DMS79 (cell line): Measurements from ENCODE around the gene PRR3.
A peak's percentile ranks its signal among the peaks of the same experiment; 100 is the strongest.
"Not testable (repeated sequence)": the region's sequence is repeated elsewhere in the genome, so short reads cannot be mapped to it uniquely, and the experiment has no call there.

ENCODE experiments used
- DNase-seq: peaks from one replicate; lab custom pipeline; 2025; lab: John Stamatoyannopoulos, UW

Gene PRR3, protein sequence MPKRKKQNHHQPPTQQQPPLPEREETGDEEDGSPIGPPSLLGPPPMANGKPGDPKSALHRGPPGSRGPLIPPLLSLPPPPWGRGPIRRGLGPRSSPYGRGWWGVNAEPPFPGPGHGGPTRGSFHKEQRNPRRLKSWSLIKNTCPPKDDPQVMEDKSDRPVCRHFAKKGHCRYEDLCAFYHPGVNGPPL

DNA sequence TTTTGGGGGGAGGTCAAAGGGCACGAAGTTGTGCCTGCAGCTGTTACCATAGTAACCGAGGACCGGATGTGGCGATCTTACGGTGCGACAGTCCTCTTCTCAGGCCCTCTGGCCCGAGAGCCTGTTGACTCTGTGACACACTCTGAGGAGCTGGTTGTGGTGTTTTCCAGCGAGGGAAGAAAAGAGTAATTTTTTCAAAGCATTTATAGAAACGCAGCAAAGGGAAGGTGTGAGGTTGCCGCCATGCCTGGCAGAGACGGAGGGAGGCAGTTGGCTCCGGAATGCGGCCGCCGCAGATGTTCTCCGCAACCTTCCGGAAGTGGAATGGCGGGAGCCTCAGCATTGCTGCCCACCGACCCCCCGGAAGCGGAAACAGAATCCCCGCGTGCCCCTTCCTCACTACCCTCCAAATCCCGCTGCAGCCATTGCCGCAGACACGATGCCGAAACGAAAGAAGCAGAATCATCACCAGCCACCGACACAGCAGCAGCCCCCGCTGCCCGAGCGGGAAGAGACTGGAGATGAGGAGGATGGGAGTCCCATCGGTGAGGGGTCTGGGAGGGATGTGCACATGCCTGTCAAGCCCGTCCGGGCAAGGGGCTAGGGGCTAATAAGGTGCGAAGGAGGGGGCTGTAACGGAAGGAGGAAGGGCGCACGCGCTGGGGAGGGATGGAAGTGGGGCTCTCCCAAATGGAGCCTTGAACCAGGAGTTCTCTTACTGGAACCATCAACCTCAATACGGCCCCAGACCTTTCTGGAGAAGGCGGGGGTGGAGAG lies at the start of gene PRR3:
TSS of gene PRR3 (plus strand) at position 390 of the 777 bp plus-strand sequence. CDS start at position 440, 50 bp downstream.
- DNase-seq, result peak; percentile 83

DNA sequence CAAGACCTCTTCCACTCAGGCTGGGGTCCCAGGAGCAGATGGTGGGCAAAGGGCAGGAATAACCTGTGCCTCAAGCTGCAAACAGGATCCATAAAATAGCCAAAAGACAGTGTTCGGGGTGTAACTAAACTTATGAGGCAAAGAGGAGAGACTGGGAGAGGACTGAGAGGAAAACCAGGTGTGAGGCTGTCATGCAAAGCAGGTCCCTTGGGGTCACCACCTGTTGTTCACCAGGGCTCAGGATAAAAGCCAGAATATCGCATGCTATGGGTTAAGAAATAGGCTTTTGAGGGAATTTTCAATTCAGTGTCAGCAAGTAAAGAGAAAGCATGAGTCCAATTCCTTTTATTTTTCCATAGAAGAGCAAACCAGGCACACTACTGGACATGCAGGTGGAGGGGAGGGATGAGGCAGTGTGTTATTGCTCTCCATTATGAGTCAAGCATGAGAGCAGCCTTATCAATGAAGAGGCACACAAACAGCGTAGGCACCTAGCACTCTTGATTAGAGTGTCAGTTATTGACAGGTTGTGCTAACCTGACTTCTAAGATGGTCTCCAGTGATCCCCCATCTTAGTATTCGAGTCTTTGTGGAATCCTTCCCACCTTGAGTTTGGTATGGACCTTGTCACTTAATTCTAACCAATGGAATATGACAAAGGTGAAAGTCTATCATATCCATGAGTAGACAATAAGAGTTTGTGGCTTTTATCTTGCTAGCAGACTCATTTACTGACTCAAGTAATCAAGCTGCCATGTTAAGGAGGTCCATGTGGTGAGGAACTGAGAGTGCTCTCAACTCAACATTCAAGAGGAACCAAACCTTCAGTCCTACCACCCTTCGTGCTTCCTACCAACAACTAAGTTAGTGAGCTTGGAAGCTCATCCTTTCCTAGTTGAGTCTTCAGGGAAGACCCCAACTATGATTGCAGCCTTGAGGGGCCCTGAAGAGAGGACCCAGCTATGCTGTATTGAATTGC lies 49.0 kb upstream of the PRR3 start:
- no peak for DNase-seq

DNA sequence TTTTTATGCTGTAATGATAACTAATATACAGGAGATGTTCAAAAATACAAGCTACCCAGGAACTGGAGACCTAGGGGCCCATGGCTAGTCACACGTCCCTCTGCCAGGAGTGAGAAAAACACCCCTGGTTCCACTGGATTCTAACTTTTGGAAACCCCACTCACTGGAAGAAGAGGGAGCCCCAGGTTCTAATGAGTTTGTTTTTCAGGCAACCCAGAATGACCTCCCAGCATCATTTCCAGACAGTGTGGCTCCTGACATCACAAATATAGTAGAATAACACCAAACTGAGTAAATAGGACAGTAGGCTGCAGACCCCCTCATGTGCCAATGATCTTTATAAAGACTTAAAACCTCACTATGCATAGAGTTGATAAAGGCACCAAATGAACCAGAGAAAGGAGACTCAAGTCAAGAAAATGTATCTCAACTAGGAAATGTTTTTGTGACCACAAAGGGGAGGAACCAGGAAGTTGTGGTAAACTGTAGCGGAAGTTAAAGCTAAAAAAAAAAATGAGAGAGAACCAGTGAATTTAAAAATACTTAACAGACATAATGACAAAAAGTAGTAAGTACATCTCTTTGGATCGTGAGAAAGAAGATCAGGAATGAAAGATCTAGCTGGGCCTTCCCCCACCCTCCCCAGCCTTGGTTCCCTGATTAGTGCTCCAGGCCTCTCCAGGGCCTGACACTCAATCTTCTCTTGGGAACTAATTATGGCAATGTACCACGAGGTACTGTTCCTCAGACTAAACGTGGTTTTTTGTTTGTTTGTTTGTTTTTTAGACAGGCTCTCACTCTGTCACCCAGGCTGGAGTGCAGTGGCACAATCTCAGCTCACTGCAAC lies 48.0 kb upstream of the PRR3 start:
- no peak for DNase-seq

DNA sequence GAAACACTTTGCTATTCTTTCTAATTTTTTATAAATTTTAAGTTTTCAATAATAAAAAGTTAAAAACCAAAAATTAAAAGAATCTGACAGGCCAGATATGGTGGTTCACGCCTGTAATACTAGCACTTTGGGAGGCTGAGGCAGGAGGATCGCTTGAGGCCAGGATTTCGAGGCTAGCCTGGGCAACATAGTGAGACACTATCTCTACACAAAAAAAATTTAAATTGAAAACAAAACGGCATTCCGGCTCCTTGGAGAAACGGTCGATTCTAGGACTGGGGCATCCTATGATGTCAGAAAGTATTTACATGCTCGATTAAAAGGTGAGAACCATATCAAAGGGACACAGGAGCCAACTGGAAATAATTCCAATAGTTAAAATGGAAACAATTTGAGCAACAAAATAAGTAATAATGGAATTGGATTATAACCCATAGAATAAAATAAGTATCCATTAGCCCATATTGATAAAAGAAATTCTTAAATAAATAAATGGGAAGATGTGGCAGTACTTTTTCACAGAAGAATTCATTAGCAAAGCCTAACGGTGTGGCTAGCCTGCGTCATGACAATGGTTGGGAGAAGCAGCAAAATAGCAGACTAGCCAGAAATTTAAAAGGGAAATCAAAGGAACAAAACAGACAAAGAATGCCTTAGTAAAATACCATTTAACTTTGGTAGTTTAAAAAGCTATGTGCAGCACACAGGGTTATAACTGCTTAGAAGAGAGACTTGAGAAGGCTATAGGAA lies 46.5 kb upstream of the PRR3 start:
- DNase-seq, result no peak

DNA sequence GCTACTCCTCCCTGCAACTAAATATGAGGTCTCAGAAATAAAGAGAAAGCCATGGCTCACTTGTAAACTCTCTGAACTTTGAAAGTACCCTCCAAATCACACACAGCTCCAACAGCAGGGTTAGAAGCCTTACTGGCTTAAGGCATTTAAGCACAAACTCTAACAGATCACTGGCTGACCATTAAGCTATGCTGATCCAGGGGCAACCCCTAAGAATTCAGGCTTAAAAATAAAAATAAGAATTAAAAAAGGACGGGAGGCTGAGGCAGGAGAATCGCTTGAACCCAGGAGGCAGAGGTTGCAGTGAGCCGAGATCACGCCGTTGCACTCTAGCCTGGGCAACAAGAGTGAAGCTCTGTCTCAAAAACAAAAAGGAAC lies 45.9 kb upstream of the PRR3 start:
- no peak for DNase-seq

DNA sequence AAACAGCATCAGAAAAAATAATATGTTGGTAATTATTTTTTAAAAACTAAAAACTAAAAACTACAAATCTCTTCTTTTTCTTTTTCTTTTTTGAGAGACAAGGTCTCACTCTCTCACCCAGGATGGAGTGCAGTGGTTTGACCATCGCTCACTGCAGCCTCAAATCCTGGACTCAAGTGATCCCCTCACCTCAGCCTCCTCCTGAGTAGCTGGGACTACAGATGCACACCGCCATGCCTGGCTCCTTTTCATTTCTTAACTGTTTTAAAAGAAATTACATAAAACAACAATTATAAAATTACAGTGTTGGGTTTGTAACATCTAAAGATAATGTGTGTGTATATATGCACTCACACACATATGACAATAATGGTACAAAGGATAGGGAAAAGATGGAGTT lies 43.6 kb upstream of the PRR3 start:
- no peak for DNase-seq

DNA sequence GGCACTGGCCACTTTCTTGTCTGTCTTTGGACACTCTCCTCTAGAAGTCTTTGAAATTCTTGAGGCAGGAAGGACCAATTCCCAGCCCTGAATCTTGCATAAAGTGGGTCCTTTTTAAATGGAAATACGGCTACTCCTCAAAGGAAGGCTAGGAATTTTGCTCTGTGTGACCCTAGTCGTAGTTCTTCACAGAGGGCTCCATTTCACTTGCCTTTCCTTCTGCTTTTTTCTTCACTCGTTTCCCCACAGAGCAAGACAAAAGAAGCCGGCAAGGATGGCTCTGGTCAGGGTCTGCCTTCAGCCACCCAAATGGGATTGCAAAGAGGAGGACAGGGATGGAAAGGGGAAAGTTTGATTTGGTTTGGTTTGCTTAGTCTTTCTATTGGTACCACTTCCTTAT lies 42.0 kb upstream of the PRR3 start:
- DNase-seq, result no peak

DNA sequence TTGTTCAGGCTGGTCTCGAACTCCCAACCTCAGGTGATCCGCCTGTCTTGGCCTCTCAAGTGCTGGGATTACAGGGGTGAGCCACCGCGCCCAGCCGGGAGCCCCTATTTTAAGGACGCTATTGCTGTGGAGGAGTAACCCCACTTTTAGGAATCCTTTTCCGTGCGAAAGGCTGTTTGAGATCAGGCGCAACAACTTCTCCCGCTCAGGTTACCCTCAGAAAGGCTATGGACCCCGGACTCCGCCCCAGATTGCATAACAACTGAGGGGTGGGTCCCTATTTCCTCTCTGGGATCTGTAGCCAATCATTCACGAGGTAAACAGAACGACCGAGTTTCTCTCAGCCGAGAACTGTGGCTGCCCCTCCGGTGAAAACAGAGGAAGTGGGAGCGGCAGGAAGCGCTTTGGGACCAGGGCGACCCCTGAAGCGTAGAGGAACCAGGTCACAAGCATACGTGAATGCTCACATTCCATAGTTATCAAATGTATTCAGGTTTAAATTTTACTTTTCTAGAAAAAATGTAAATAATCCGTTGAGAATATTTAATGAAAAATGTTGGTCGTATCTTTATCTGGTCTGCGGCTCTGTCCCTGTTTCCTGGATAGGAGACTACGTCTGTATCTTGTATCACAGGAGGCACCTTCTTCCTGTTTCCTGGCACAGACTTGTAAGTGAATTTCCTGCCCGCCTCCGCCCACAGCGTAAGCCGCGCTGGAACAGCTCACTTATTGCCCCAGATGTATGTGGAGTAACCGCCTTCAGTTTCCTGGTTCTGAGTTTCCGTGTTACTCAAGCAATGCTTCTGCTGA lies 40.9 kb upstream of the PRR3 start:
- peak; percentile 48 for DNase-seq

DNA sequence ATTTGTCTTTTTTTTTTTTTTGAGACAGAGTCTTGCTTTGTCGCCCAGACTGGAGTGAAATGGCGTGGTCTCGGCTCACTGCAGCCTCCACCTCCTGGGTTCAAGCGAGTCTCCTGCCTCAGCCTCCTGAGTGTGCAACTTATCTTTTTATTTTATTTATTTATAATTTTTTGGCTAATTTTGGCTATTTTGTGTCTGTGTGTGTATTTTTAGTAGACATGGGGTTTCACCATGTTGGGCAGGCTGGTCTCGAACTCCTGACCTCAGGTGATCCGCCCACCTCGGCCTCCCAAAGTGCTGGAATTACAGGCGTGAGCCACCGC lies 40.4 kb upstream of the PRR3 start:
- not testable (repeated sequence) for DNase-seq

DNA sequence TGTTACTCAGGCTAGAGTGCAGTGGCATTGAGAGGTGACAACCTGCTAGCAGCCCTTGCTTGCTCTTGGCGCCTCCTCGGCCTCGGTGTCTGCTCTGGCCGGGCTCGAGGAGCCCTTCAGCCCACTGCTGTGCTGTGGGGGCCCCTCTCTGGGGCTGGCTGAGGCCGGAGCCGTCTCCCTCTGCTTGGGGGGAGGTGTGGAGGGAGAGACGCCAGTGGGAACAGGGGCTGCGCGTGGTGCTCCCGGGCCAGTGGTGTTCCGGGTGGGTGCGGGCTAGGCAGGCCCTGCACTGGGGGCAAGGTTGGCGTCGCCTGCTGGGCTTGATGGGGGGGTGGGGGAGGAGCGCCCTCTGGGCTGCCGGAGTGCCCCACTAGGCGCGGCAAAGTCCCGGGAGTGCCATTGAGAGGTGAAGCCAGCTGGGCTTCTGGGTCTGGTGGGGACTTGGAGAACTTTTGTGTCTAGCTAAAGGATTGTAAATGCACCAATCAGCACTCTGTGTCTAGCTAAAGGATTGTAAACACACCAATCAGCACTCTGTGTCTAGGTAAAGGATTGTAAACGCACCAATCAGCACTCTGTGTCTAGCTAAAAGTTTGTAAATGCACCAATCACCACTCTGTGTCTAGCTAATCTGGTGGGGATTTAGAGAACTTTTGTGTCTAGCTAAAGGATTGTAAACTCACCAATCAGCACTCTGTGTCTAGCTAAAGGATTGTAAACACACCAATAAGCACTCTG lies 39.2 kb upstream of the PRR3 start:
- DNase-seq, result not testable (repeated sequence)

DNA sequence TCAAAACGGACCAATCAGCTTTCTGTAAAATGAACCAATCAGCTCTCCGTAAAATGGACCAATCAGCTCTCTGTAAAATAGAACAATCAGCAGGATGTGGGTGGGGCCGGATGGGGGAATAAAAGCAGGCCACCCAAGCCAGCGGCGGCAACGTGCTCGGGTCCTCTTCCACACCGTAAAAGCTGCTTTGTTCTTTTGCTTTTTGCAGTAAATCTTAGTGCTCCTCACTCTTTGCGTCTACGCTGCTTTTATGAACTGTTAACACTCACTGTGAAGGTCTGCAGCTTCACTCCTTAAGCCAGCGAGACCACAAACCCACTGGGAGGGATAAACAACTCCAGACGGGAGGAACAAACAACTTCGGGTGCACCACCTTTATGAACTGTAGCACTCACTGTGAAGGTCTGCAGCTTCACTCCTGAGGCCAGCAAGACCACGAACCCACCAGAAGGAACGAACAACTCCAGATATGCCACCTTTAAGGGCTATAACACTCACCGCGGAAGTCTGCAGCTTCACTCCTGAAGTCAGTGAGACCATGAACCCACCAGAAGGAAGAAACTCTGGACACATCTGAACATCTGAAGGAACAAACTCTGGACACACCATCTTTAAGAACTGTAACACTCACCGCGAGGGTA lies 38.5 kb upstream of the PRR3 start:
- not testable (repeated sequence) for DNase-seq

DNA sequence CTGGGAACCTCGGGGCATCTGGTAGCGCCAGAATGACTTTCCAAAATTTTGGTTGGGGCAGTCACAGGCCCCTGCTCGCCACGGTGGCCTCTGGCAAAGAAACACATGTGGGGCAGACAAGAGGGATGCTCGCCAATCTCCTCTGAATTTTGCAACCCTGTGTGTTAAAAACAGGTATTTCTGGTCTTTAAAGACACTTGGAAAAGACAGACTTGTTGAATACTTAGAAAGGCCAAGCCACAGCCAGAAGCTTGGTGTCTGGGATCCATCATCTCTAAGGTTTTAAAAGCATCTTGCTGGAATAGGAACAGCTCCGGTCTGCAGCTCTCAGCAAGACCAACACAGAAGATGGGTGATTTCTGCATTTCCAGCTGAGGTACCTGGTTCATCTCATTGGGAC lies 36.6 kb upstream of the PRR3 start:
- DNase-seq, result no peak

DNA sequence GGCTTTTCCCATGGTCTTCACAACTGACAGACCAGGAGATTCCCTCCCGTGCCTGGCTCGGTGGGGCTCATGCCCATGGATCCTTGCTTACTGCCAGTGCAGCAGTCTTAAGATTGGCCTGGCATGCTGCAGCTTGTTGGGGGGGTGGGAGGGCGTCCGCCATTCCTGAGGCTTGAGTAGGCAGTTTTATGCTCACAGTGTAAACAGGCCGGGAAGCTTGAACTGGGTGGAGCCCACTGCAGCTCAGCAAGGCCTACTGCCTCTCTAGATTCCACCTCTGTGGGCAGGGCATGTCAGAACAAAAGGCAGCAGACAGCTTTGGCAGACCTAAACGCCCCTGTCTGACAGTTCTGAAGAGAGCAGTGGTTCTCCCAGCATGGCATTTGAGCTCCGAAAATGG lies 36.0 kb upstream of the PRR3 start:
- not testable (repeated sequence) for DNase-seq

DNA sequence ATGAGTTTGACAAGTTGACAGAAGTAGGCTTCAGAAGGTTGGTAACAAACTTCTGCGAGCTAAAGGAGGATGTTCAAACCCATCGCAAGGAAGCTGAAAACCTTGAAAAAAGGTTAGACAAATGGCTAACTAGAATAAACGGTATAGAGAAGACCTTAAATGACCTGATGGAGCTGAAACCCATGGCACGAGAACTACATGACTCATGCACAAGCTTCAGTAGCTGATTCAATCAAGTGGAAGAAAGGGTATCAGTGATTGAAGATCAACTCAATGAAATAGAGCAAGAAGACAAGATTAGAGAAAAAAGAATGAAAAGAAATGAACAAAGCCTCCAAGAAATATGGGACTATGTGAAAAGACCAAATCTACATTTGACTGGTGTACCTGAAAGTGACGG lies 35.1 kb upstream of the PRR3 start:
- DNase-seq, result not testable (repeated sequence)

DNA sequence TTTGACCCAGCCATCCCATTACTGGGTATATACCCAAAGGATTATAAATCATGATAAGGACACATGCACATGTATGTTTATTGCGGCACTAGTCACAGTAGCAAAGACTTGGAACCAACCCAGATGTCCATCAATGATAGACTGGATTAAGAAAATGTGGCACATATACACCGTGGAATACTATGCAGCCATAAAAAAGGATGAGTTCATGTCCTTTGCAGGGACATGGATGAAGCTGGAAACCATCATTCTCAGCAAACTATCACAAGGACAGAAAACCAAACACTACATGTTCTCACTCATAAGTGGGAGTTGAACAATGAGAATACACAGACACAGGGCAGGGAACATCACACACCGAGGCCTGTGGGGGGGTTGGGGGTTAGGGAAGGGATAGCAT lies 30.7 kb upstream of the PRR3 start:
- DNase-seq, result not testable (repeated sequence)

DNA sequence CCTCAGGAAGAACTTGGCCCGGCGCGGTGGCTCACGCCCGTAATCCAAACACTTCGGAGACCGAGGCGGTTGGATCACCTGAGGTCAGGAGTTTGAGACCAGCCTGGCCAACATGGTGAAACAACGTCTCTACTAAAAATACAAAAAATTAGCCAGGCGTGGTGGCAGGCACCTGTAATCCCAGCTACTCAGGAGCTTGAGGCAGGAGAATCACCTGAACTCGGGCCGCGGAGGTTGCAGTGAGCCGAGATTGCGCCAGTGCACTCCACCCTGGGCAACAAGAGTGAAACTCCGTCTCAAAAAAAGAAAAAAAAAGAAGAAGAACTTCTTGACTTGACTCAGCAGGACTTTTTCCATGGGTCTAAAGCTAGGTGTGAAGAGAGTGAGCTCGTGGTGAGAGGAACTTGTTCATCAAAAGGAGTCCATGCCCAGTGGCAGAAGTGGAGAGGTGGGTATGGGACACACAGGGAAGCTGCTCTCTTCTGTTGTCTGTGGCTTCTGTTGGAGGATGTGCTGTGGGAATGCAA lies 27.7 kb upstream of the PRR3 start:
- not testable (repeated sequence) for DNase-seq

DNA sequence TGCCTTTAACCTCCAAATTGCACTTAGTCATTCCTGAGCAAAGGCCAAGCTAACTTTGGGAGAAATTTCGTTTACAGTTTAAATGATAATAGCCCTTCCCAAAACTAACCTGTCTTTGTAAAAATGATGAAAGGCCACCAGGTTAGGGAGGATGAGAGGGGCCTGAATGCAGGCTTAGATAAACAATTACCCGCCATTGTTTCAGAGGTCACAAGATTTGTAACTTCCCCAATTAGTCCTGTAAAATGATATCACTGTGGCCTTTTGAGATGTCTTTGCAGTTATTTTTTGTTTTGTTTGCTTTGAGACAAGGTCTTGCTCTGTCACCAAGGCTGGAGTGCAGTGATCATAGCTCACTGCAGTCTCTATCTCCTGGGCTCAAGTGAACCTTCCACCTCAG lies 27.1 kb upstream of the PRR3 start:
- DNase-seq, result no peak

DNA sequence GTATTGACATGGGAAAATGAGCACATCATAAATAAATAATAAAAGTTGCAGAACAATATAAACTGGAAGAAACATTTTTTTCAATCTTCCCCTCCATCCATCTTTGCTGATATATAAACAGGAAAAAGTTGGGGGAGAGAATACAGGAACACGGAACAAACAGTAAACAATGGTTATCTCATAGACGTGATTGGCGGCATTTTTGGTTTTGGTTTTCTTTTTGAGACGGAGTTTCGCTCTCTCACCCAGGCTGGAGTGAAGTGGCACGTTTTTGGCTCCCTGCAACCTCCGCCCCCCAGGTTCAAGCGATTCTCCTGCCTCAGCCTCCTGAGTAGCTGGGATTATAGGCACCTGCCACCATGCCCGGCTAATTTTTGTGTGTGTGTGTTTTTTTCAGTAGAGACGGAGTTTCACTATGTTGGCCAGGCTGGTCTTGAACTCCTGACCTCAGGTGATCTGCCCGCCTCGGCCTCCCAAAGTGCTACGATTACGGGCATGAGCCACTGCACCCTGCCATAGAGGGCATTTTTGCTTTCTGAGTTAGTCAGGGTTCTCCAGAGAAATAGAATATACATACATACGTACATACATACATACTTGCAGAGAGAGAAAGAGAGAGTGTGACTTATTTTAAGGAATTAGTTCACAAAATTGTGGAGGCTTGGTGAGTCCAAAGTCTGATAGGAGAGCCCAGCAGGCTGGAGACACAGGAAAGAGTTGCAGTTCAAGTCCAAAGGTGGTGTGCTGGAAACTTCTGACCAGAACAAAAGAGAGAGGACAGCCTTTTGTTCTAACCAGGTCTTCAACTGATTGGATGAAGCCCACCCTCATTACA lies 23.4 kb upstream of the PRR3 start:
- no peak for DNase-seq
